Mucosa of descending colon (tissue), 3 donors: ENCODE data around the gene SULT1E1. TPM values are rescaled to one million over a fixed set of nuclear protein-coding genes. Genes with fewer than 3 reads are reported as not detected.

Source experiments
- ATAC-seq: fragments of 200-7000 bp; cut with Tn5 transposase; one replicate; pipeline ENCODE4 v1.9.1; 2020; ENCODE audit warnings: mild to moderate bottlenecking, moderate library complexity
- DNase-seq, 3 donors: peaks; one replicate each; pipeline ENCODE4 v3.0.0-alpha.2; 2020
- H3K36me3 ChIP-seq: fragments of 200-600 bp; one replicate; pipeline ENCODE4 v1.8.0; 2021; ENCODE audit warnings: low read depth, mild to moderate bottlenecking
- H3K4me1 ChIP-seq: fragments of 200-600 bp; one replicate; pipeline ENCODE4 v1.8.0; 2021; ENCODE audit warnings: low read depth, mild to moderate bottlenecking
- H3K4me3 ChIP-seq: fragments of 200-600 bp; one replicate; pipeline ENCODE4 v1.8.0; 2021; ENCODE audit warnings: mild to moderate bottlenecking
- H3K9me3 ChIP-seq: fragments of 200-600 bp; one replicate; pipeline ENCODE4 v1.8.0; 2021; ENCODE audit warnings: mild to moderate bottlenecking
- CTCF ChIP-seq: fragments of 200-600 bp; IDR thresholded peaks from one replicate; pipeline ENCODE4 v1.8.0; 2022; ENCODE audit warnings: antibody characterized with exemption, mild to moderate bottlenecking
- intact Hi-C, 2 donors: fragments of 100-400 bp; cut with DNase I in 1 of 2; cut with micrococcal nuclease in 1 of 2; formaldehyde crosslinking; loops; one replicate each; pipeline versions ENCODE4 v1.11.0 to v1.11.1; 2022; cut with DNase I, micrococcal nuclease
- total RNA-seq, 3 donors: library from RNA; stranded (reverse); fragmentation: NEBNext Ultra II Directional in 2 of 3; extraction: Animal tissue kit (Norgen Biotek cat#: 25700) in 2 of 3; gene quantifications; one replicate each; pipeline versions ENCODE4 v1.2.1 to v1.2.4, GENCODE V29; 2021 to 2023
- donor health status: DM: no; HTN: no; CAD: no; lungs with moderate emphysema.
- donor health status: DM: no; HTN: no; CAD: no.
- donor health status: DM: no; HTN: yes; CAD: no.

Gene SULT1E1
- total RNA-seq, 3 donors from 2014 or later, result 0.26 TPM; not detected in 2

GRCh38 chr4:69818060-69818639 lies 41.8 kb downstream of the SULT1E1 start:
- ATAC-seq, result peak; percentile 45
- no peaks in the 10 kb centered on the region for H3K4me1 ChIP-seq
- intact Hi-C loops, result no loop called here

GRCh38 chr4:69816236-69816635 lies 43.7 kb downstream of the SULT1E1 start:
- no peaks in the 10 kb centered on the region for H3K36me3 ChIP-seq
- no peaks in the 10 kb centered on the region for H3K9me3 ChIP-seq
- ATAC-seq (no peak), DNase-seq (no peak)
- H3K4me1 ChIP-seq, result no peaks in the 10 kb centered on the region
- no peak for TF ChIP-seq CTCF
- H3K4me3 ChIP-seq, result no peak overlapping the region
- intact Hi-C loops, result no loop called here

More at GRCh38 chr4:69818060-69818639, 41.8 kb downstream of the SULT1E1 start:
- Histone ChIP-seq H3K36me3 (no peaks in the 10 kb centered on the region), H3K4me3 (no peak overlapping the region), H3K9me3 (no peaks in the 10 kb centered on the region)
- DNase-seq, result no peak
- no peak for TF ChIP-seq CTCF

- no peak for DNase-seq
- TF ChIP-seq CTCF, result no peak
- H3K4me3 ChIP-seq, result no peak overlapping the region
- no peaks in the 10 kb centered on the region for H3K4me1 ChIP-seq
- ATAC-seq, result no peak
- no peaks in the 10 kb centered on the region for H3K9me3 ChIP-seq
- intact Hi-C loops, result no loop called here
- no peaks in the 10 kb centered on the region for H3K36me3 ChIP-seq
Measured at GRCh38 chr4:69813628-69814027, 46.3 kb downstream of the SULT1E1 start.

GRCh38 chr4:69811166-69811565 lies 48.8 kb downstream of the SULT1E1 start:
- ATAC-seq (no peak), DNase-seq (no peak)
- no peak for TF ChIP-seq CTCF
- Histone ChIP-seq H3K4me1 (no peaks in the 10 kb centered on the region), H3K4me3 (no peak overlapping the region), H3K9me3 (no peaks in the 10 kb centered on the region), H3K36me3 (no peaks in the 10 kb centered on the region)
- intact Hi-C loops, result no loop called here

- no peak for DNase-seq
- no peak for TF ChIP-seq CTCF
- intact Hi-C loops, result no loop called here
Measured at GRCh38 chr4:69800599-69800998, 59.3 kb downstream of the SULT1E1 start.

GRCh38 chr4:69799337-69799736 lies 60.6 kb downstream of the SULT1E1 start:
- DNase-seq (no peak), ATAC-seq (no peak)
- H3K9me3 ChIP-seq, result no peaks in the 10 kb centered on the region
- no peaks in the 10 kb centered on the region for H3K36me3 ChIP-seq
- H3K4me1 ChIP-seq, result no peaks in the 10 kb centered on the region
- no peak overlapping the region for H3K4me3 ChIP-seq
- TF ChIP-seq CTCF, result no peak
- intact Hi-C loops, result no loop called here

More at GRCh38 chr4:69800599-69800998, 59.3 kb downstream of the SULT1E1 start:
- ATAC-seq, result no peak
- Histone ChIP-seq H3K4me3 (no peak overlapping the region), H3K9me3 (no peaks in the 10 kb centered on the region), H3K36me3 (no peaks in the 10 kb centered on the region), H3K4me1 (no peaks in the 10 kb centered on the region)
